H1 (cell line): ENCODE results near the gene SMARCD1. TPM values are rescaled to one million over a fixed set of nuclear protein-coding genes. Genes with fewer than 3 reads are reported as not detected.

Experiments used
- CTCF ChIA-PET: fragments of 300-600 bp; sonication (Branson Sonifier 250); formaldehyde crosslinking; loops from one replicate; lab custom pipeline; 2021; ENCODE audit not compliant: partially characterized antibody; lab: Charles Lee
- POLR2A ChIA-PET: fragments of 300-600 bp; sonication (Branson Sonifier 250); formaldehyde crosslinking; loops from one replicate; lab custom pipeline; 2021; ENCODE audit warnings: inconsistent platforms; ENCODE audit not compliant: partially characterized antibody; lab: Charles Lee
- DNase-seq, 2 experiments: peaks; one replicate each; pipeline versions ENCODE4 v3.0.0 to v3.0.0-alpha.2; 2010 to 2022; ENCODE audit warnings: low spot score in 2 of 2, low read depth in 1 of 2, mixed read lengths in 1 of 2
- FAIRE-seq: peaks from 2 replicates; lab custom pipeline; 2011; peaks lifted over from hg19 to GRCh38; lab: Jason Lieb, UNC
- H2AFZ ChIP-seq: 2 replicates; pipeline ENCODE4 v1.8.1; 2012; ENCODE audit warnings: low read length, inconsistent platforms
- H2AK5ac ChIP-seq: 2 replicates; pipeline ENCODE4 v1.6.1; 2013; ENCODE audit warnings: low read depth, low read length
- H2BK120ac ChIP-seq: replicated peaks from 2 replicates; pipeline ENCODE3; 2013; ENCODE audit warnings: low read depth, low read length, inconsistent platforms
- H2BK12ac ChIP-seq: 2 replicates; pipeline ENCODE4 v1.6.1; 2013; ENCODE audit warnings: low read depth, low read length
- H2BK15ac ChIP-seq: 2 replicates; pipeline ENCODE4 v1.6.1; 2013; ENCODE audit warnings: low read length
- H2BK20ac ChIP-seq: 2 replicates; pipeline ENCODE4 v1.6.1; 2013; ENCODE audit warnings: low read length
- H2BK5ac ChIP-seq: 2 replicates; pipeline ENCODE4 v1.6.1; 2013; ENCODE audit warnings: low read depth, low read length
- H3K14ac ChIP-seq: 2 replicates; pipeline ENCODE4 v1.6.1; 2013; ENCODE audit warnings: inconsistent platforms; ENCODE audit not compliant: insufficient read length
- H3K18ac ChIP-seq: 2 replicates; pipeline ENCODE4 v1.6.1; 2013; ENCODE audit warnings: low read length; ENCODE audit errors: extremely low read depth
- H3K23ac ChIP-seq: 2 replicates; pipeline ENCODE4 v1.6.1; 2013; ENCODE audit warnings: inconsistent platforms; ENCODE audit not compliant: insufficient read length
- H3K23me2 ChIP-seq: 2 replicates; pipeline ENCODE4 v1.6.1; 2013; ENCODE audit warnings: low read depth, low read length
- H3K27ac ChIP-seq: 2 replicates; pipeline ENCODE4 v1.6.1; 2011; ENCODE audit warnings: low read depth, low read length, inconsistent platforms
- H3K27me3 ChIP-seq, 4 experiments: replicated peaks in 1 of 4; 1 replicate in 1 of 4; 2 replicates in 3 of 4; pipeline versions ENCODE4 v1.6.1 to v1.8.1; 2011 to 2013; ENCODE audit warnings: low read length in 3 of 4, mild to moderate bottlenecking in 3 of 4, inconsistent platforms in 2 of 4, mixed read lengths in 2 of 4, moderate library complexity in 1 of 4; ENCODE audit not compliant: control insufficient read depth in 3 of 4, insufficient read depth in 3 of 4; ENCODE audit errors: extremely low read depth in 1 of 4
- H3K36me3 ChIP-seq, 4 experiments: 2 replicates each; pipeline versions ENCODE4 v1.6.1 to v1.8.1; 2011 to 2013; ENCODE audit warnings: mild to moderate bottlenecking in 4 of 4, low read length in 3 of 4, moderate library complexity in 2 of 4, control low read depth in 1 of 4, inconsistent platforms in 1 of 4; ENCODE audit not compliant: insufficient read depth in 4 of 4, control insufficient read depth in 2 of 4
- H3K4ac ChIP-seq: replicated peaks from 2 replicates; pipeline ENCODE3; 2013; ENCODE audit warnings: low read length, low read depth, mixed read lengths, inconsistent platforms; ENCODE audit not compliant: insufficient read length
- H3K4me1 ChIP-seq, 4 experiments: replicated peaks in 1 of 4; 1 replicate in 1 of 4; 2 replicates in 3 of 4; pipeline versions ENCODE4 v1.6.1 to v1.8.1; 2011 to 2013; ENCODE audit warnings: low read length in 3 of 4, inconsistent platforms in 2 of 4, mixed read lengths in 1 of 4; ENCODE audit not compliant: insufficient read depth in 4 of 4, control insufficient read depth in 3 of 4
- H3K4me2 ChIP-seq, 2 experiments: 2 replicates each; pipeline versions ENCODE4 v1.6.1 to v1.8.1; 2011 to 2013; ENCODE audit warnings: low read depth in 2 of 2, low read length in 2 of 2, control low read depth in 1 of 2, inconsistent platforms in 1 of 2, mild to moderate bottlenecking in 1 of 2; ENCODE audit not compliant: insufficient read depth in 1 of 2
- H3K4me3 ChIP-seq, 4 experiments: fragments of 200-600, 300-600 bp in 1 of 4; sonication (generic), shearing (Covaris generic), sonication (Bioruptor Twin) in 1 of 4; 2 replicates each; pipeline versions ENCODE4 v1.5.1 to v1.8.1; 2011 to 2016; ENCODE audit warnings: low read length in 4 of 4, low read depth in 3 of 4, control low read depth in 2 of 4, inconsistent platforms in 2 of 4, mild to moderate bottlenecking in 2 of 4, mixed read lengths in 1 of 4, moderate library complexity in 1 of 4; ENCODE audit not compliant: insufficient read depth in 2 of 4; ENCODE audit errors: extremely low read depth in 1 of 4
- H3K56ac ChIP-seq: replicated peaks from 2 replicates; pipeline ENCODE3; 2013; ENCODE audit warnings: low read depth, mild to moderate bottlenecking, mixed read lengths, low read length, inconsistent platforms; ENCODE audit not compliant: insufficient read length
- H3K79me1 ChIP-seq: 2 replicates; pipeline ENCODE4 v1.6.1; 2013; ENCODE audit warnings: low read depth, low read length, control low read depth
- H3K79me2 ChIP-seq, 2 experiments: 2 replicates each; pipeline versions ENCODE4 v1.6.1 to v1.8.1; 2012 to 2013; ENCODE audit warnings: low read length in 2 of 2, mild to moderate bottlenecking in 2 of 2, inconsistent platforms in 1 of 2; ENCODE audit not compliant: insufficient read depth in 2 of 2, control insufficient read depth in 1 of 2
- H3K9ac ChIP-seq, 4 experiments: replicated peaks in 1 of 4; 1 replicate in 1 of 4; 2 replicates in 3 of 4; pipeline versions ENCODE4 v1.6.1 to v1.8.1; 2011 to 2013; ENCODE audit warnings: low read depth in 3 of 4, low read length in 3 of 4, control low read depth in 2 of 4, mild to moderate bottlenecking in 2 of 4, moderate library complexity in 2 of 4, inconsistent platforms in 1 of 4; ENCODE audit errors: extremely low read depth in 1 of 4
- H3K9me3 ChIP-seq, 2 experiments: 2 replicates each; pipeline versions ENCODE4 v1.6.1 to v1.8.1; 2012 to 2013; ENCODE audit warnings: mild to moderate bottlenecking in 2 of 2, moderate library complexity in 2 of 2, control low read depth in 1 of 2, inconsistent platforms in 1 of 2, low read depth in 1 of 2, low read length in 1 of 2, mixed read lengths in 1 of 2; ENCODE audit not compliant: insufficient read depth in 2 of 2
- H4K20me1 ChIP-seq, 2 experiments: replicated peaks in 1 of 2; 2 replicates each; pipeline versions ENCODE3 to v1.8.1; 2011 to 2013; ENCODE audit warnings: inconsistent platforms in 2 of 2, low read length in 2 of 2, mild to moderate bottlenecking in 1 of 2; ENCODE audit not compliant: insufficient read depth in 2 of 2, control insufficient read depth in 1 of 2
- H4K5ac ChIP-seq: 2 replicates; pipeline ENCODE4 v1.6.1; 2013; ENCODE audit warnings: low read length, low read depth, mixed read lengths, inconsistent platforms; ENCODE audit not compliant: insufficient read length
- H4K8ac ChIP-seq: 2 replicates; pipeline ENCODE4 v1.8.0; 2013; ENCODE audit warnings: mild to moderate bottlenecking, moderate library complexity, low read length, inconsistent platforms; ENCODE audit not compliant: insufficient read depth; ENCODE audit errors: extremely low read depth
- H4K91ac ChIP-seq: replicated peaks from 2 replicates; pipeline ENCODE3; 2013; ENCODE audit warnings: low read length, mixed read lengths, inconsistent platforms; ENCODE audit not compliant: insufficient read length
- SIN3A ChIP-seq, 2 experiments: IDR thresholded peaks in 1 of 2; conservative IDR thresholded peaks in 1 of 2; 2 replicates each; pipeline ENCODE4 v1.6.1; 2011 to 2012; ENCODE audit warnings: low read length in 2 of 2, improper control_type of control experiment in 1 of 2, low read depth in 1 of 2, mild to moderate bottlenecking in 1 of 2
- WGBS, 2 experiments: shearing (Covaris generic) in 1 of 2; methylation state at CpG; one replicate each; pipeline versions ENCODE4 v1.1.6 to v1.1.7; 2013 to 2015; ENCODE audit warnings: low lambda C conversion rate in 2 of 2, mixed read lengths in 2 of 2, inconsistent platforms in 1 of 2, low coverage in 1 of 2, missing lambda C conversion rate in 1 of 2; ENCODE audit not compliant: insufficient replicate concordance in 2 of 2, insufficient coverage in 1 of 2, insufficient read length in 1 of 2; ENCODE audit errors: extremely low coverage in 1 of 2, missing lambda C conversion rate in 1 of 2; 5-methylcytosine and 5-hydroxymethylcytosine counted together
- polyA plus RNA-seq, 7 experiments: library from polyadenylated mRNA; depleted of rRNA in 3 of 7; stranded (reverse) in 5 of 7; unstranded in 2 of 7; fragments of >200 nt in 5 of 7; fragments of 200-250 nt in 2 of 7; gene quantifications; 1 replicate in 5 of 7; 2 replicates in 1 of 7; 4 replicates in 1 of 7; pipeline versions ENCODE4 v1.2.1 to v1.2.3, GENCODE V29; 2011 to 2013; ENCODE audit warnings: missing spikeins in 2 of 7, mixed read lengths in 2 of 7
- total RNA-seq: library from RNA; stranded (reverse); fragmentation: NEBNext Ultra II Directional; extraction: Animal tissue kit (Norgen Biotek cat#: 25700); gene quantifications from 2 replicates; pipeline ENCODE4 v1.2.1, GENCODE V29; 2021

SMARCD1 gene
- total and polyA plus RNA-seq, 2 of the 8 experiments (the other 6 are each of a cell fraction or from before 2014, with no cell fraction given): 128 to 130 TPM

DNA sequence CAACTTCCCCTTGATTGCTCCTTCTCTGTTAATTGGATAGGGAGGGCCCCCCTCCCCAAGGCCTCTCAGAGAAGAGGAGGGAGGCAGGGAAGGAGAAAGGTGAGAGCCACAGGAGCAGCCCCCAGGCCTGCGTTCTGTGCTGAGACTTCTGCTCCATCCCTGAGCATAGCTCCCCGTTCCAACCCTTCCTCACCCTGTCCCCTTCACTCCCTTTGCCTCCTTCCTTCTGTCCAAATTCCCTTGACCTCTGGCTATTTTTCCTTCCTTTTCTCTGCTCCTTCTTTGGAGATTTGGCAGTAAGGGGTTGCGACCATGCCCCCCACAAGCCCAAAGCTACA lies 28.5 kb upstream of the SMARCD1 start:
- FAIRE-seq: no peak
- 17% methylated on average over 3 of the region's 3 CpGs; no CpG with 5 or more reads in 1 of the 2 experiments for WGBS, 2 experiments
- H2BK20ac ChIP-seq: no peak overlapping the region
- peak in 1 of 2 experiments; percentile 41; a peak in 1 of 4 replicates for TF ChIP-seq SIN3A (conservative IDR thresholded peaks at IDR 0.05 in 1 of 2, IDR thresholded peaks at IDR 0.05 in 1 of 2; ENCODE audit: low read depth in 1 of 2, low read length in 2 of 2)

More for the DNA sequence above, 28.5 kb upstream of the SMARCD1 start:
- H4K91ac ChIP-seq: peak overlapping the region; percentile 16
- H3K4ac ChIP-seq: peak overlapping the region; percentile 81
- H2AK5ac ChIP-seq: no peak overlapping the region
- peak overlapping the region; percentile 73 for H3K23ac ChIP-seq
- ChIA-PET POLR2A (interaction anchor here (0.9 to 3.4 kb wide), 8 partner anchors 9 to 98 kb away, joined by 3 to 19 read pairs (median 6); no protein-coding TSS in a partner anchor), CTCF (interaction anchor here (0.6 to 10.7 kb wide), 37 partner anchors 9 to 493 kb away, joined by 3 to 257 read pairs (median 6); partner anchors contain the start of genes COX14 and RACGAP1)
- H3K4me3 ChIP-seq: peak overlapping the region; percentile 58 to 74 (median 71); a peak in 7 of 8 replicates
- no peak for DNase-seq
- H2BK12ac ChIP-seq: 0 out of 2 replicates have a peak overlapping the region, but pooled peaks have one; percentile 20
- H2BK5ac ChIP-seq: no peak overlapping the region; the same call in 1 of the 2 replicates
- no peak overlapping the region for H4K8ac ChIP-seq
- no peaks in the 10 kb centered on the region for H3K36me3 ChIP-seq
- H4K20me1 ChIP-seq: peaks cover 2 to 4% of the 10 kb centered on the region in 2 experiments
- no peak overlapping the region for H2BK120ac ChIP-seq
- no peak overlapping the region for H3K9ac ChIP-seq
- no peaks in the 10 kb centered on the region for H3K9me3 ChIP-seq
- no peak overlapping the region for H2BK15ac ChIP-seq
- no peaks in the 10 kb centered on the region for H3K79me1 ChIP-seq
- H3K14ac ChIP-seq: no peak overlapping the region
- H3K4me2 ChIP-seq: peak overlapping the region; percentile 94 to 95
- H3K23me2 ChIP-seq: peaks cover 8% of the 10 kb centered on the region
- H3K18ac ChIP-seq: no peak overlapping the region
- H3K4me1 ChIP-seq: peaks cover 3 to 11% (median 6%) of the 10 kb centered on the region in 4 experiments
- H3K56ac ChIP-seq: no peak overlapping the region
- no peak overlapping the region for H4K5ac ChIP-seq
- no peaks in the 10 kb centered on the region for H3K79me2 ChIP-seq
- H3K27ac ChIP-seq: no peak overlapping the region
- peaks cover 35 to 87% (median 72%) of the 10 kb centered on the region in 4 experiments for H3K27me3 ChIP-seq
- H2AFZ ChIP-seq: no peak overlapping the region
